ENCODE measurements around the gene DMTF1. TPM values are rescaled to one million over a fixed set of nuclear protein-coding genes. Genes with fewer than 3 reads are reported as not detected.

DMTF1 gene
- total RNA-seq, 1 experiment from 2014 or later, result 90.5 TPM

- intact Hi-C loops (cut with micrococcal nuclease; ENCODE audit: unreplicated experiment), result no loop called here
- ChIA-PET CTCF (no interaction called here), POLR2A (ENCODE audit: low non-redundant PET) (no interaction called here)
- Histone ChIP-seq H3K4me1 (ENCODE audit: insufficient read depth, low read length, poor library complexity, severe bottlenecking) (no peaks in the 10 kb centered on the region), H3K4me3 (ENCODE audit: low read depth, low read length, poor library complexity, severe bottlenecking) (no peak overlapping the region), H3K27ac (ENCODE audit: low read depth, low read length, poor library complexity, severe bottlenecking) (no peak overlapping the region), H3K9me3 (ENCODE audit: low read depth, low read length, poor library complexity, severe bottlenecking) (no peaks in the 10 kb centered on the region), H3K36me3 (ENCODE audit: insufficient read depth, low read length, poor library complexity, severe bottlenecking) (no peaks in the 10 kb centered on the region), H3K27me3 (replicated peaks; ENCODE audit: insufficient read depth, low read depth, low read length, poor library complexity) (peaks cover 40% of the 10 kb centered on the region)
- no TSS peak for BruUV-seq (replicated peaks)
- TF ChIP-seq EZH2 (IDR thresholded peaks at IDR 0.05; ENCODE audit: borderline replicate concordance, low read depth, low read length, poor library complexity, severe bottlenecking) (no peak), CTCF (conservative IDR thresholded peaks at IDR 0.05; ENCODE audit: low read depth, low read length) (no peak)
- DNase-seq (ENCODE audit: low spot score), result no peak
Observed at GRCh38 chr7:87140271-87140748, 11.9 kb upstream of the DMTF1 start.

GRCh38 chr7:87144173-87144657 is 8.0 kb upstream of the DMTF1 start:
- Histone ChIP-seq H3K27ac (ENCODE audit: low read depth, low read length, poor library complexity, severe bottlenecking) (no peak overlapping the region), H3K27me3 (replicated peaks; ENCODE audit: insufficient read depth, low read depth, low read length, poor library complexity) (peaks cover 28% of the 10 kb centered on the region), H3K36me3 (ENCODE audit: insufficient read depth, low read length, poor library complexity, severe bottlenecking) (no peaks in the 10 kb centered on the region), H3K4me3 (ENCODE audit: low read depth, low read length, poor library complexity, severe bottlenecking) (no peak overlapping the region), H3K9me3 (ENCODE audit: low read depth, low read length, poor library complexity, severe bottlenecking) (no peaks in the 10 kb centered on the region), H3K4me1 (ENCODE audit: insufficient read depth, low read length, poor library complexity, severe bottlenecking) (no peaks in the 10 kb centered on the region)
- no TSS peak for BruUV-seq (replicated peaks)
- ChIA-PET CTCF (no interaction called here), POLR2A (ENCODE audit: low non-redundant PET) (no interaction called here)
- intact Hi-C loops (cut with micrococcal nuclease; ENCODE audit: unreplicated experiment), result no loop called here
- DNase-seq (ENCODE audit: low spot score), result no peak
- TF ChIP-seq CTCF (conservative IDR thresholded peaks at IDR 0.05; ENCODE audit: low read depth, low read length), result no peak
- TF ChIP-seq EZH2 (IDR thresholded peaks at IDR 0.05; ENCODE audit: borderline replicate concordance, low read depth, low read length, poor library complexity, severe bottlenecking), result no peak

GRCh38 chr7:87146740-87147386 is 5.4 kb upstream of the DMTF1 start:
- Histone ChIP-seq H3K4me3 (ENCODE audit: low read depth, low read length, poor library complexity, severe bottlenecking) (no peak overlapping the region), H3K9me3 (ENCODE audit: low read depth, low read length, poor library complexity, severe bottlenecking) (no peaks in the 10 kb centered on the region), H3K36me3 (ENCODE audit: insufficient read depth, low read length, poor library complexity, severe bottlenecking) (no peaks in the 10 kb centered on the region), H3K27ac (ENCODE audit: low read depth, low read length, poor library complexity, severe bottlenecking) (no peak overlapping the region), H3K4me1 (ENCODE audit: insufficient read depth, low read length, poor library complexity, severe bottlenecking) (no peaks in the 10 kb centered on the region), H3K27me3 (replicated peaks; ENCODE audit: insufficient read depth, low read depth, low read length, poor library complexity) (peaks cover 6% of the 10 kb centered on the region)
- DNase-seq (ENCODE audit: low spot score), result no peak
- BruUV-seq (replicated peaks), result no TSS peak
- TF ChIP-seq CTCF (conservative IDR thresholded peaks at IDR 0.05; ENCODE audit: low read depth, low read length), result no peak
- TF ChIP-seq EZH2 (IDR thresholded peaks at IDR 0.05; ENCODE audit: borderline replicate concordance, low read depth, low read length, poor library complexity, severe bottlenecking), result no peak
- intact Hi-C loops (cut with micrococcal nuclease; ENCODE audit: unreplicated experiment), result no loop called here
- ChIA-PET CTCF (no interaction called here), POLR2A (ENCODE audit: low non-redundant PET) (no interaction called here)
